H1 (cell line): ENCODE results near the gene LDB1. TPM values are rescaled to one million over a fixed set of nuclear protein-coding genes. Genes with fewer than 3 reads are reported as not detected.

Experiments used
- CTCF ChIA-PET: fragments of 300-600 bp; sonication (Branson Sonifier 250); formaldehyde crosslinking; loops from one replicate; lab custom pipeline; 2021; ENCODE audit not compliant: partially characterized antibody; lab: Charles Lee
- POLR2A ChIA-PET: fragments of 300-600 bp; sonication (Branson Sonifier 250); formaldehyde crosslinking; loops from one replicate; lab custom pipeline; 2021; ENCODE audit warnings: inconsistent platforms; ENCODE audit not compliant: partially characterized antibody; lab: Charles Lee
- DNase-seq, 2 experiments: peaks; one replicate each; pipeline versions ENCODE4 v3.0.0 to v3.0.0-alpha.2; 2010 to 2022; ENCODE audit warnings: low spot score in 2 of 2, low read depth in 1 of 2, mixed read lengths in 1 of 2
- FAIRE-seq: peaks from 2 replicates; lab custom pipeline; 2011; peaks lifted over from hg19 to GRCh38; lab: Jason Lieb, UNC
- H2AFZ ChIP-seq: 2 replicates; pipeline ENCODE4 v1.8.1; 2012; ENCODE audit warnings: low read length, inconsistent platforms
- H2AK5ac ChIP-seq: 2 replicates; pipeline ENCODE4 v1.6.1; 2013; ENCODE audit warnings: low read depth, low read length
- H2BK120ac ChIP-seq: replicated peaks from 2 replicates; pipeline ENCODE3; 2013; ENCODE audit warnings: low read depth, low read length, inconsistent platforms
- H2BK12ac ChIP-seq: 2 replicates; pipeline ENCODE4 v1.6.1; 2013; ENCODE audit warnings: low read depth, low read length
- H2BK15ac ChIP-seq: 2 replicates; pipeline ENCODE4 v1.6.1; 2013; ENCODE audit warnings: low read length
- H2BK20ac ChIP-seq: 2 replicates; pipeline ENCODE4 v1.6.1; 2013; ENCODE audit warnings: low read length
- H2BK5ac ChIP-seq: 2 replicates; pipeline ENCODE4 v1.6.1; 2013; ENCODE audit warnings: low read depth, low read length
- H3K14ac ChIP-seq: 2 replicates; pipeline ENCODE4 v1.6.1; 2013; ENCODE audit warnings: inconsistent platforms; ENCODE audit not compliant: insufficient read length
- H3K18ac ChIP-seq: 2 replicates; pipeline ENCODE4 v1.6.1; 2013; ENCODE audit warnings: low read length; ENCODE audit errors: extremely low read depth
- H3K23ac ChIP-seq: 2 replicates; pipeline ENCODE4 v1.6.1; 2013; ENCODE audit warnings: inconsistent platforms; ENCODE audit not compliant: insufficient read length
- H3K23me2 ChIP-seq: 2 replicates; pipeline ENCODE4 v1.6.1; 2013; ENCODE audit warnings: low read depth, low read length
- H3K27ac ChIP-seq: 2 replicates; pipeline ENCODE4 v1.6.1; 2011; ENCODE audit warnings: low read depth, low read length, inconsistent platforms
- H3K27me3 ChIP-seq, 4 experiments: replicated peaks in 1 of 4; 1 replicate in 1 of 4; 2 replicates in 3 of 4; pipeline versions ENCODE4 v1.6.1 to v1.8.1; 2011 to 2013; ENCODE audit warnings: low read length in 3 of 4, mild to moderate bottlenecking in 3 of 4, inconsistent platforms in 2 of 4, mixed read lengths in 2 of 4, moderate library complexity in 1 of 4; ENCODE audit not compliant: control insufficient read depth in 3 of 4, insufficient read depth in 3 of 4; ENCODE audit errors: extremely low read depth in 1 of 4
- H3K36me3 ChIP-seq, 4 experiments: 2 replicates each; pipeline versions ENCODE4 v1.6.1 to v1.8.1; 2011 to 2013; ENCODE audit warnings: mild to moderate bottlenecking in 4 of 4, low read length in 3 of 4, moderate library complexity in 2 of 4, control low read depth in 1 of 4, inconsistent platforms in 1 of 4; ENCODE audit not compliant: insufficient read depth in 4 of 4, control insufficient read depth in 2 of 4
- H3K4ac ChIP-seq: replicated peaks from 2 replicates; pipeline ENCODE3; 2013; ENCODE audit warnings: low read length, low read depth, mixed read lengths, inconsistent platforms; ENCODE audit not compliant: insufficient read length
- H3K4me1 ChIP-seq, 4 experiments: replicated peaks in 1 of 4; 1 replicate in 1 of 4; 2 replicates in 3 of 4; pipeline versions ENCODE4 v1.6.1 to v1.8.1; 2011 to 2013; ENCODE audit warnings: low read length in 3 of 4, inconsistent platforms in 2 of 4, mixed read lengths in 1 of 4; ENCODE audit not compliant: insufficient read depth in 4 of 4, control insufficient read depth in 3 of 4
- H3K4me2 ChIP-seq, 2 experiments: 2 replicates each; pipeline versions ENCODE4 v1.6.1 to v1.8.1; 2011 to 2013; ENCODE audit warnings: low read depth in 2 of 2, low read length in 2 of 2, control low read depth in 1 of 2, inconsistent platforms in 1 of 2, mild to moderate bottlenecking in 1 of 2; ENCODE audit not compliant: insufficient read depth in 1 of 2
- H3K4me3 ChIP-seq, 4 experiments: fragments of 200-600, 300-600 bp in 1 of 4; sonication (generic), shearing (Covaris generic), sonication (Bioruptor Twin) in 1 of 4; 2 replicates each; pipeline versions ENCODE4 v1.5.1 to v1.8.1; 2011 to 2016; ENCODE audit warnings: low read length in 4 of 4, low read depth in 3 of 4, control low read depth in 2 of 4, inconsistent platforms in 2 of 4, mild to moderate bottlenecking in 2 of 4, mixed read lengths in 1 of 4, moderate library complexity in 1 of 4; ENCODE audit not compliant: insufficient read depth in 2 of 4; ENCODE audit errors: extremely low read depth in 1 of 4
- H3K56ac ChIP-seq: replicated peaks from 2 replicates; pipeline ENCODE3; 2013; ENCODE audit warnings: low read depth, mild to moderate bottlenecking, mixed read lengths, low read length, inconsistent platforms; ENCODE audit not compliant: insufficient read length
- H3K79me1 ChIP-seq: 2 replicates; pipeline ENCODE4 v1.6.1; 2013; ENCODE audit warnings: low read depth, low read length, control low read depth
- H3K79me2 ChIP-seq, 2 experiments: 2 replicates each; pipeline versions ENCODE4 v1.6.1 to v1.8.1; 2012 to 2013; ENCODE audit warnings: low read length in 2 of 2, mild to moderate bottlenecking in 2 of 2, inconsistent platforms in 1 of 2; ENCODE audit not compliant: insufficient read depth in 2 of 2, control insufficient read depth in 1 of 2
- H3K9ac ChIP-seq, 4 experiments: replicated peaks in 1 of 4; 1 replicate in 1 of 4; 2 replicates in 3 of 4; pipeline versions ENCODE4 v1.6.1 to v1.8.1; 2011 to 2013; ENCODE audit warnings: low read depth in 3 of 4, low read length in 3 of 4, control low read depth in 2 of 4, mild to moderate bottlenecking in 2 of 4, moderate library complexity in 2 of 4, inconsistent platforms in 1 of 4; ENCODE audit errors: extremely low read depth in 1 of 4
- H3K9me3 ChIP-seq, 2 experiments: 2 replicates each; pipeline versions ENCODE4 v1.6.1 to v1.8.1; 2012 to 2013; ENCODE audit warnings: mild to moderate bottlenecking in 2 of 2, moderate library complexity in 2 of 2, control low read depth in 1 of 2, inconsistent platforms in 1 of 2, low read depth in 1 of 2, low read length in 1 of 2, mixed read lengths in 1 of 2; ENCODE audit not compliant: insufficient read depth in 2 of 2
- H4K20me1 ChIP-seq, 2 experiments: replicated peaks in 1 of 2; 2 replicates each; pipeline versions ENCODE3 to v1.8.1; 2011 to 2013; ENCODE audit warnings: inconsistent platforms in 2 of 2, low read length in 2 of 2, mild to moderate bottlenecking in 1 of 2; ENCODE audit not compliant: insufficient read depth in 2 of 2, control insufficient read depth in 1 of 2
- H4K5ac ChIP-seq: 2 replicates; pipeline ENCODE4 v1.6.1; 2013; ENCODE audit warnings: low read length, low read depth, mixed read lengths, inconsistent platforms; ENCODE audit not compliant: insufficient read length
- H4K8ac ChIP-seq: 2 replicates; pipeline ENCODE4 v1.8.0; 2013; ENCODE audit warnings: mild to moderate bottlenecking, moderate library complexity, low read length, inconsistent platforms; ENCODE audit not compliant: insufficient read depth; ENCODE audit errors: extremely low read depth
- H4K91ac ChIP-seq: replicated peaks from 2 replicates; pipeline ENCODE3; 2013; ENCODE audit warnings: low read length, mixed read lengths, inconsistent platforms; ENCODE audit not compliant: insufficient read length
- BRCA1 ChIP-seq: IDR thresholded peaks from 2 replicates; pipeline ENCODE4 v1.6.1; 2012; ENCODE audit warnings: low read depth, low read length, improper control_type of control experiment
- EP300 ChIP-seq, 2 experiments: IDR thresholded peaks; 1 replicate in 1 of 2; 2 replicates in 1 of 2; pipeline ENCODE4 v1.6.1; 2011 to 2012; ENCODE audit warnings: low read depth in 2 of 2, low read length in 2 of 2, mild to moderate bottlenecking in 2 of 2, borderline replicate concordance in 1 of 2, inconsistent platforms in 1 of 2, moderate library complexity in 1 of 2
- GABPA ChIP-seq: IDR thresholded peaks from 2 replicates; pipeline ENCODE4 v1.6.1; 2011; ENCODE audit warnings: mild to moderate bottlenecking, low read length, moderate library complexity, borderline replicate concordance; ENCODE audit not compliant: insufficient read depth
- MAFK ChIP-seq: IDR thresholded peaks from 2 replicates; pipeline ENCODE4 v1.6.1; 2012; ENCODE audit warnings: low read depth, mild to moderate bottlenecking, improper control_type of control experiment, low read length
- POLR2A ChIP-seq, 2 experiments: IDR thresholded peaks; 1 replicate in 1 of 2; 2 replicates in 1 of 2; pipeline ENCODE4 v1.6.1; 2011; ENCODE audit warnings: low read depth in 2 of 2, low read length in 2 of 2, mild to moderate bottlenecking in 2 of 2; ENCODE audit errors: control extremely low read depth in 1 of 2
- RAD21 ChIP-seq, 2 experiments: IDR thresholded peaks in 1 of 2; conservative IDR thresholded peaks in 1 of 2; 2 replicates each; pipeline ENCODE4 v1.6.1; 2011; ENCODE audit warnings: low read depth in 2 of 2, low read length in 2 of 2, improper control_type of control experiment in 1 of 2, inconsistent platforms in 1 of 2, mild to moderate bottlenecking in 1 of 2, moderate library complexity in 1 of 2
- RXRA ChIP-seq: IDR thresholded peaks from 2 replicates; pipeline ENCODE4 v1.6.1; 2011; ENCODE audit warnings: low read depth, mild to moderate bottlenecking, low read length, moderate library complexity; ENCODE audit not compliant: insufficient read depth
- WGBS, 2 experiments: shearing (Covaris generic) in 1 of 2; methylation state at CpG; one replicate each; pipeline versions ENCODE4 v1.1.6 to v1.1.7; 2013 to 2015; ENCODE audit warnings: low lambda C conversion rate in 2 of 2, mixed read lengths in 2 of 2, inconsistent platforms in 1 of 2, low coverage in 1 of 2, missing lambda C conversion rate in 1 of 2; ENCODE audit not compliant: insufficient replicate concordance in 2 of 2, insufficient coverage in 1 of 2, insufficient read length in 1 of 2; ENCODE audit errors: extremely low coverage in 1 of 2, missing lambda C conversion rate in 1 of 2; 5-methylcytosine and 5-hydroxymethylcytosine counted together
- polyA plus RNA-seq, 7 experiments: library from polyadenylated mRNA; depleted of rRNA in 3 of 7; stranded (reverse) in 5 of 7; unstranded in 2 of 7; fragments of >200 nt in 5 of 7; fragments of 200-250 nt in 2 of 7; gene quantifications; 1 replicate in 5 of 7; 2 replicates in 1 of 7; 4 replicates in 1 of 7; pipeline versions ENCODE4 v1.2.1 to v1.2.3, GENCODE V29; 2011 to 2013; ENCODE audit warnings: missing spikeins in 2 of 7, mixed read lengths in 2 of 7
- total RNA-seq: library from RNA; stranded (reverse); fragmentation: NEBNext Ultra II Directional; extraction: Animal tissue kit (Norgen Biotek cat#: 25700); gene quantifications from 2 replicates; pipeline ENCODE4 v1.2.1, GENCODE V29; 2021
- TF ChIP-seq, protein P1 (sequence below): IDR thresholded peaks from 2 replicates; pipeline ENCODE4 v1.6.1; 2011; ENCODE audit warnings: low read length, improper control_type of control experiment
- TF ChIP-seq, protein P2 (sequence below): IDR thresholded peaks from 2 replicates; pipeline ENCODE4 v1.6.1; 2012; ENCODE audit warnings: inconsistent platforms
- TF ChIP-seq, protein P3 (sequence below): IDR thresholded peaks from 2 replicates; pipeline ENCODE4 v1.6.1; 2012; ENCODE audit warnings: inconsistent platforms
- TF ChIP-seq, protein P4 (sequence below): IDR thresholded peaks from 2 replicates; pipeline ENCODE4 v1.6.1; 2011; ENCODE audit warnings: low read depth, mild to moderate bottlenecking, low read length; ENCODE audit not compliant: insufficient read depth

The LDB1 gene
- total and polyA plus RNA-seq, 2 of the 8 experiments (the other 6 are each of a cell fraction or from before 2014, with no cell fraction given), result 88.4 to 138 TPM

DNA sequence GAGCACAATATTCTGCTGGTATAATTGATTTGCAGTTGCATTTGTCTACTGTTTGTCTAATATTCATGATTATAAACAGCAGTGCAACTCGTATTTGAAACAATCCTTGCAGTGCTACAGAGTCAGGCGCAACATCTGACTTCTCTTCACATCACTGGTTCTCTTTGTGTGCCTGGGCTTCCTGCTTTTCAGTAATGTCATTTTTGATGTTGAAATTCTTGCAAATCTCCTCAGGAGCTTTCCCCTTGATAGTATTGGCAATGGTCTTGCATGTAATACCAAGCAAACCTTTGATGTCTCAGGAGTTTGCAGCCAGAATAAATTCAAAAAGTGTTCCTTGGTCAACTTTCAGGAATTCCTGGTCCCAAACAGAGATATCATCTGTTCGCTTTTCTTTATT lies 34.8 kb downstream of the LDB1 start:
- no peak overlapping the region for H3K4me2 ChIP-seq
- no peaks in the 10 kb centered on the region for H3K9me3 ChIP-seq
- H3K23ac ChIP-seq, result no peak overlapping the region
- no peak overlapping the region for H2AK5ac ChIP-seq
- H3K79me2 ChIP-seq, result no peaks in the 10 kb centered on the region
- CTCF ChIA-PET, result interaction anchor here (0.6 to 1.1 kb wide), 2 partner anchors 9 to 12 kb away, joined by 3 read pairs; no protein-coding TSS in a partner anchor
- H4K20me1 ChIP-seq, result no peaks in the 10 kb centered on the region
- H2BK12ac ChIP-seq, result no peak overlapping the region
- no peak overlapping the region for H3K4ac ChIP-seq
- no peaks in the 10 kb centered on the region; a peak in 1 of 8 replicates for H3K36me3 ChIP-seq
- H2BK5ac ChIP-seq, result no peak overlapping the region
- DNase-seq (no peak), FAIRE-seq (no peak)
- no peak overlapping the region for H2AFZ ChIP-seq
- H3K27me3 ChIP-seq, result no peaks in the 10 kb centered on the region
- no peak overlapping the region for H3K27ac ChIP-seq
- H4K5ac ChIP-seq, result no peak overlapping the region
- H3K4me3 ChIP-seq, result no peak overlapping the region
- H3K4me1 ChIP-seq, result no peaks in the 10 kb centered on the region
- no peaks in the 10 kb centered on the region for H3K79me1 ChIP-seq
- POLR2A ChIA-PET, result interaction anchor here (1.5 to 1.9 kb wide), 2 partner anchors 9 to 17 kb away, joined by 5 to 6 read pairs; no protein-coding TSS in a partner anchor
- H4K91ac ChIP-seq, result no peak overlapping the region
- no peak overlapping the region for H2BK20ac ChIP-seq
- H3K56ac ChIP-seq, result no peak overlapping the region
- no peak overlapping the region for H3K9ac ChIP-seq
- no peak overlapping the region for H3K14ac ChIP-seq
- no peak overlapping the region for H2BK15ac ChIP-seq
- no peaks in the 10 kb centered on the region for H3K23me2 ChIP-seq
- H4K8ac ChIP-seq, result no peak overlapping the region
- H2BK120ac ChIP-seq, result no peak overlapping the region
- no peak overlapping the region for H3K18ac ChIP-seq
- WGBS, 2 experiments, result 89% methylated on average over 3 of the region's 3 CpGs; no CpG with 5 or more reads in 1 of the 2 experiments
- TF ChIP-seq POLR2A (IDR thresholded peaks at IDR 0.05; ENCODE audit: control extremely low read depth in 1 of 2, low read depth in 2 of 2, low read length in 2 of 2) (no peak), RXRA (no peak), BRCA1 (no peak), MAFK (no peak), GABPA (no peak), EP300 (IDR thresholded peaks at IDR 0.05; ENCODE audit: borderline replicate concordance in 1 of 2, low read depth in 2 of 2, low read length in 2 of 2) (no peak), RAD21 (IDR thresholded peaks at IDR 0.05 in 1 of 2, conservative IDR thresholded peaks at IDR 0.05 in 1 of 2; ENCODE audit: low read depth in 2 of 2, low read length in 2 of 2) (no peak)
- TF ChIP-seq, protein P1, sequence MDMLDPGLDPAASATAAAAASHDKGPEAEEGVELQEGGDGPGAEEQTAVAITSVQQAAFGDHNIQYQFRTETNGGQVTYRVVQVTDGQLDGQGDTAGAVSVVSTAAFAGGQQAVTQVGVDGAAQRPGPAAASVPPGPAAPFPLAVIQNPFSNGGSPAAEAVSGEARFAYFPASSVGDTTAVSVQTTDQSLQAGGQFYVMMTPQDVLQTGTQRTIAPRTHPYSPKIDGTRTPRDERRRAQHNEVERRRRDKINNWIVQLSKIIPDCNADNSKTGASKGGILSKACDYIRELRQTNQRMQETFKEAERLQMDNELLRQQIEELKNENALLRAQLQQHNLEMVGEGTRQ, result no peak
- TF ChIP-seq, protein P2, sequence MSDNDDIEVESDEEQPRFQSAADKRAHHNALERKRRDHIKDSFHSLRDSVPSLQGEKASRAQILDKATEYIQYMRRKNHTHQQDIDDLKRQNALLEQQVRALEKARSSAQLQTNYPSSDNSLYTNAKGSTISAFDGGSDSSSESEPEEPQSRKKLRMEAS, result no peak
- TF ChIP-seq, protein P3, sequence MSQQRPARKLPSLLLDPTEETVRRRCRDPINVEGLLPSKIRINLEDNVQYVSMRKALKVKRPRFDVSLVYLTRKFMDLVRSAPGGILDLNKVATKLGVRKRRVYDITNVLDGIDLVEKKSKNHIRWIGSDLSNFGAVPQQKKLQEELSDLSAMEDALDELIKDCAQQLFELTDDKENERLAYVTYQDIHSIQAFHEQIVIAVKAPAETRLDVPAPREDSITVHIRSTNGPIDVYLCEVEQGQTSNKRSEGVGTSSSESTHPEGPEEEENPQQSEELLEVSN, result no peak
- TF ChIP-seq, protein P4, sequence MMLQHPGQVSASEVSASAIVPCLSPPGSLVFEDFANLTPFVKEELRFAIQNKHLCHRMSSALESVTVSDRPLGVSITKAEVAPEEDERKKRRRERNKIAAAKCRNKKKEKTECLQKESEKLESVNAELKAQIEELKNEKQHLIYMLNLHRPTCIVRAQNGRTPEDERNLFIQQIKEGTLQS, result no peak
